Measurements from ENCODE around the gene C20orf96. TPM values are rescaled to one million over a fixed set of nuclear protein-coding genes. Genes with fewer than 3 reads are reported as not detected.

The C20orf96 gene
- polyA plus RNA-seq, 1 donor from 2014 or later = 10.9 TPM

- Histone ChIP-seq H3K36me3 (ENCODE audit: insufficient read depth, low read length) (no peaks in the 10 kb centered on the region), H2AFZ (ENCODE audit: low read depth, low read length) (no peak overlapping the region), H3K9me2 (ENCODE audit: insufficient read depth, low read length) (no peaks in the 10 kb centered on the region), H3K9me3 (ENCODE audit: low read length) (no peaks in the 10 kb centered on the region), H3K79me2 (replicated peaks; ENCODE audit: insufficient read depth, low read length) (peaks cover 4% of the 10 kb centered on the region), H3K4me2 (ENCODE audit: low read length) (no peak overlapping the region), H4K20me1 (ENCODE audit: insufficient read depth) (no peaks in the 10 kb centered on the region), H3K27me3 (ENCODE audit: insufficient read depth, low read depth, low read length) (no peaks in the 10 kb centered on the region), H3K4me3 (ENCODE audit: low read length) (no peak overlapping the region), H3K27ac (ENCODE audit: low read length) (no peak overlapping the region), H3F3A (ENCODE audit: insufficient read depth, low read length, poor library complexity, severe bottlenecking) (peaks cover 20% of the 10 kb centered on the region), H3K9ac (ENCODE audit: low read length) (no peak overlapping the region)
- TF ChIP-seq POLR2AphosphoS5 (IDR thresholded peaks at IDR 0.05) (no peak), RAD21 (conservative IDR thresholded peaks at IDR 0.05) (no peak), CTCF (IDR thresholded peaks at IDR 0.05; ENCODE audit: poor library complexity, severe bottlenecking) (no peak), EP300 (conservative IDR thresholded peaks at IDR 0.05; ENCODE audit: poor library complexity, severe bottlenecking) (no peak), SMC3 (conservative IDR thresholded peaks at IDR 0.05; ENCODE audit: poor library complexity) (no peak), REST (IDR thresholded peaks at IDR 0.05; ENCODE audit: borderline replicate concordance) (no peak), EZH2 (IDR thresholded peaks at IDR 0.05; ENCODE audit: borderline replicate concordance, insufficient read depth, low read length, poor library complexity, severe bottlenecking) (no peak)
These were observed 22.3 kb upstream of the C20orf96 start for GRCh38 chr20:312866-313265.

GRCh38 chr20:312067-312466 lies 21.5 kb upstream of the C20orf96 start:
- Histone ChIP-seq H3K36me3 (ENCODE audit: insufficient read depth, low read length) (no peaks in the 10 kb centered on the region), H3K9me3 (ENCODE audit: low read length) (no peaks in the 10 kb centered on the region), H3K4me3 (ENCODE audit: low read length) (no peak overlapping the region), H3F3A (ENCODE audit: insufficient read depth, low read length, poor library complexity, severe bottlenecking) (peaks cover 20% of the 10 kb centered on the region), H3K9me2 (ENCODE audit: insufficient read depth, low read length) (no peaks in the 10 kb centered on the region), H3K9ac (ENCODE audit: low read length) (no peak overlapping the region), H3K4me2 (ENCODE audit: low read length) (no peak overlapping the region), H4K20me1 (ENCODE audit: insufficient read depth) (no peaks in the 10 kb centered on the region), H2AFZ (ENCODE audit: low read depth, low read length) (no peak overlapping the region), H3K79me2 (replicated peaks; ENCODE audit: insufficient read depth, low read length) (peaks cover 4% of the 10 kb centered on the region), H3K27ac (ENCODE audit: low read length) (peak overlapping the region; percentile 31), H3K27me3 (ENCODE audit: insufficient read depth, low read depth, low read length) (no peaks in the 10 kb centered on the region)
- TF ChIP-seq POLR2AphosphoS5 (IDR thresholded peaks at IDR 0.05) = no peak
- no peak for TF ChIP-seq SMC3 (conservative IDR thresholded peaks at IDR 0.05; ENCODE audit: poor library complexity)
- TF ChIP-seq EZH2 (IDR thresholded peaks at IDR 0.05; ENCODE audit: borderline replicate concordance, insufficient read depth, low read length, poor library complexity, severe bottlenecking) = no peak
- no peak for TF ChIP-seq TAF1 (IDR thresholded peaks at IDR 0.05; ENCODE audit: low read depth)
- TF ChIP-seq CTCF (IDR thresholded peaks at IDR 0.05; ENCODE audit: poor library complexity, severe bottlenecking) = no peak
- no peak for TF ChIP-seq RAD21 (conservative IDR thresholded peaks at IDR 0.05)
- TF ChIP-seq EP300 (conservative IDR thresholded peaks at IDR 0.05; ENCODE audit: poor library complexity, severe bottlenecking) = no peak
- no peak for TF ChIP-seq REST (IDR thresholded peaks at IDR 0.05; ENCODE audit: borderline replicate concordance)
- TF ChIP-seq MXI1 (conservative IDR thresholded peaks at IDR 0.05; ENCODE audit: poor library complexity, severe bottlenecking) = no peak

All from neural cell (in vitro differentiated cells).